ENCODE results near the gene TNFRSF1B.

Gene TNFRSF1B

GRCh38 chr1:12148958-12149790, 17.6 kb upstream of the TNFRSF1B start:
- H3K27ac ChIP-seq (ENCODE audit: low read length), result no peak overlapping the region
- no peaks in the 10 kb centered on the region for H3K4me1 ChIP-seq (ENCODE audit: insufficient read depth, low read length)
- DNase-seq (no peak), ATAC-seq (ENCODE audit: insufficient read depth, low read depth) (no peak)
- H3K79me2 ChIP-seq (ENCODE audit: insufficient read depth, low read length), result no peaks in the 10 kb centered on the region
- H3K9me3 ChIP-seq (ENCODE audit: insufficient read depth, low read length, severe bottlenecking), result no peaks in the 10 kb centered on the region
- no peaks in the 10 kb centered on the region for H3K27me3 ChIP-seq (ENCODE audit: insufficient read depth, low read length, poor library complexity)
- H3K36me3 ChIP-seq (ENCODE audit: insufficient read depth, low read length), result no peaks in the 10 kb centered on the region
- TF ChIP-seq EZH2 (IDR thresholded peaks at IDR 0.05; ENCODE audit: borderline replicate concordance, low read depth, low read length, severe bottlenecking), result no peak
- TF ChIP-seq CTCF (IDR thresholded peaks at IDR 0.05; ENCODE audit: borderline replicate concordance, extremely low read depth, low read length, poor library complexity, severe bottlenecking), result no peak
- no peak overlapping the region for H3K4me3 ChIP-seq (ENCODE audit: low read depth in 1 of 2, low read length in 2 of 2)
- H3K4me2 ChIP-seq (ENCODE audit: insufficient read depth, low read length), result no peak overlapping the region
- H3K9ac ChIP-seq (ENCODE audit: low read depth, low read length), result no peak overlapping the region
- H2AFZ ChIP-seq (ENCODE audit: low read depth, low read length), result no peak overlapping the region
- H4K20me1 ChIP-seq (ENCODE audit: insufficient read depth, low read length), result no peaks in the 10 kb centered on the region

GRCh38 chr1:12149791-12150175, 17.0 kb upstream of the TNFRSF1B start:
- Histone ChIP-seq H3K27me3 (ENCODE audit: insufficient read depth, low read length, poor library complexity) (no peaks in the 10 kb centered on the region), H3K9me3 (ENCODE audit: insufficient read depth, low read length, severe bottlenecking) (no peaks in the 10 kb centered on the region), H3K27ac (ENCODE audit: low read length) (no peak overlapping the region), H3K4me2 (ENCODE audit: insufficient read depth, low read length) (no peak overlapping the region), H3K4me1 (ENCODE audit: insufficient read depth, low read length) (no peaks in the 10 kb centered on the region), H3K36me3 (ENCODE audit: insufficient read depth, low read length) (no peaks in the 10 kb centered on the region), H2AFZ (ENCODE audit: low read depth, low read length) (no peak overlapping the region), H3K4me3 (ENCODE audit: low read depth in 1 of 2, low read length in 2 of 2) (no peak overlapping the region), H4K20me1 (ENCODE audit: insufficient read depth, low read length) (no peaks in the 10 kb centered on the region), H3K79me2 (ENCODE audit: insufficient read depth, low read length) (no peaks in the 10 kb centered on the region), H3K9ac (ENCODE audit: low read depth, low read length) (no peak overlapping the region)
- TF ChIP-seq CTCF (IDR thresholded peaks at IDR 0.05; ENCODE audit: borderline replicate concordance, extremely low read depth, low read length, poor library complexity, severe bottlenecking), result no peak
- no peak for TF ChIP-seq EZH2 (IDR thresholded peaks at IDR 0.05; ENCODE audit: borderline replicate concordance, low read depth, low read length, severe bottlenecking)
- ATAC-seq (ENCODE audit: insufficient read depth, low read depth), result no peak
- DNase-seq, result no peak

GRCh38 chr1:12150456-12151200, 16.2 kb upstream of the TNFRSF1B start:
- no peaks in the 10 kb centered on the region for H3K27me3 ChIP-seq (ENCODE audit: insufficient read depth, low read length, poor library complexity)
- no peak overlapping the region for H3K9ac ChIP-seq (ENCODE audit: low read depth, low read length)
- H4K20me1 ChIP-seq (ENCODE audit: insufficient read depth, low read length), result no peaks in the 10 kb centered on the region
- no peaks in the 10 kb centered on the region for H3K79me2 ChIP-seq (ENCODE audit: insufficient read depth, low read length)
- ATAC-seq (ENCODE audit: insufficient read depth, low read depth) (peak; percentile 45), DNase-seq (no peak)
- H3K36me3 ChIP-seq (ENCODE audit: insufficient read depth, low read length), result no peaks in the 10 kb centered on the region
- H3K9me3 ChIP-seq (ENCODE audit: insufficient read depth, low read length, severe bottlenecking), result no peaks in the 10 kb centered on the region
- no peak overlapping the region for H3K4me3 ChIP-seq (ENCODE audit: low read depth in 1 of 2, low read length in 2 of 2)
- H3K4me1 ChIP-seq (ENCODE audit: insufficient read depth, low read length), result no peaks in the 10 kb centered on the region
- H3K27ac ChIP-seq (ENCODE audit: low read length), result no peak overlapping the region
- H3K4me2 ChIP-seq (ENCODE audit: insufficient read depth, low read length), result no peak overlapping the region
- no peak overlapping the region for H2AFZ ChIP-seq (ENCODE audit: low read depth, low read length)
- TF ChIP-seq EZH2 (IDR thresholded peaks at IDR 0.05; ENCODE audit: borderline replicate concordance, low read depth, low read length, severe bottlenecking) (no peak), CTCF (IDR thresholded peaks at IDR 0.05; ENCODE audit: borderline replicate concordance, extremely low read depth, low read length, poor library complexity, severe bottlenecking) (no peak)

All from DND-41 (cell line).